NT2/D1 (cell line): Measurements from ENCODE around the gene PARD3.

Experiments used
- DNase-seq: peaks from one replicate; pipeline ENCODE4 v3.0.0-alpha.2; 2011; ENCODE audit warnings: low read depth, low spot score
- H3K27me3 ChIP-seq: 2 replicates; pipeline ENCODE4 v1.6.0; 2011; ENCODE audit warnings: mild to moderate bottlenecking; ENCODE audit not compliant: insufficient read length, insufficient read depth
- H3K36me3 ChIP-seq: 2 replicates; pipeline ENCODE4 v1.6.1; 2011; ENCODE audit warnings: mild to moderate bottlenecking, low read length, mixed read lengths; ENCODE audit not compliant: insufficient read depth, insufficient read length
- H3K4me1 ChIP-seq: 2 replicates; pipeline ENCODE4 v1.5.1; 2011; ENCODE audit not compliant: insufficient read depth, insufficient read length
- H3K4me3 ChIP-seq: 2 replicates; pipeline ENCODE4 v1.5.1; 2011; ENCODE audit warnings: low read depth; ENCODE audit not compliant: insufficient read length
- H3K9ac ChIP-seq: 2 replicates; pipeline ENCODE4 v1.6.0; 2011; ENCODE audit warnings: low read depth; ENCODE audit not compliant: insufficient read length
- H3K9me3 ChIP-seq: 2 replicates; pipeline ENCODE4 v1.5.1; 2011; ENCODE audit warnings: mild to moderate bottlenecking, low read length; ENCODE audit not compliant: insufficient read depth
- SUZ12 ChIP-seq: IDR thresholded peaks from 2 replicates; pipeline ENCODE4 v1.6.1; 2011; ENCODE audit not compliant: insufficient read length, insufficient read depth; ENCODE audit errors: extremely low read depth
- YY1 ChIP-seq: IDR thresholded peaks from 2 replicates; pipeline ENCODE4 v1.6.1; 2011; ENCODE audit not compliant: insufficient read length, insufficient read depth
- ZNF274 ChIP-seq: IDR thresholded peaks from 2 replicates; pipeline ENCODE4 v1.6.1; 2011; ENCODE audit warnings: mild to moderate bottlenecking, low read depth, low read length

Gene PARD3

DNA sequence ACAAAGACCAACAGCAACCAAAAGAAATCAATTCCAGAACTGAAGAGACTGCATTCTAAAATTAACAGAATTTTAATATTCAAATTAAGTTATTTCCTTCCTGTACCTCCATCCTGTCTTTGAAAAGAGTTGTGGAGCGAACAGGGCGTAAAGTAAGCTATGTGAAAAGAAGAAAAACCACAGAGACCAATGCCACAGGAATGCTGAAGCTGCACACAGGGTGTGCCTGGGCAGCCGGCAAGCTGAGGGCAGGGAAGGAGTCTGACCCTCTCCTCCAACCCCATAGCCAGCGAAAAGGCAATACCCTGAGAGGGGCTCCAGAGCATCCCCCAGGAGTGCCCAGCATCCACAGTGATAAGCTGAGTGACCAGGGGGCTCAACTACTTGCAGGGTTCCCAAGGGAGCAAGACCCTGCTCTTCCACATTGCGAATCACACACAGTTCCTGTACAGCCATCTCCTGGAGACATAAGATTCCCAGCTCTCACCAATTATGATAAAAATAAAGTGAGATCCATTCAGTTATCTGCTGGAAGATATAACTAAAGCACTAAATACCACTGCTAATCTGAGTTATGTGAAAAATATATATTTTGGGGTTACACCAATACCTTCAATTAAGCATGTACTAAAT, 93.8 kb downstream of the PARD3 start:
- H3K27me3 ChIP-seq = no peaks in the 10 kb centered on the region
- H3K9ac ChIP-seq = no peak overlapping the region
- peaks cover 3% of the 10 kb centered on the region for H3K4me1 ChIP-seq
- H3K36me3 ChIP-seq = no peaks in the 10 kb centered on the region
- no peaks in the 10 kb centered on the region for H3K9me3 ChIP-seq
- no peak overlapping the region for H3K4me3 ChIP-seq
- DNase-seq = no peak
- no peak for TF ChIP-seq ZNF274
- no peak for TF ChIP-seq YY1
- TF ChIP-seq SUZ12 = no peak

DNA sequence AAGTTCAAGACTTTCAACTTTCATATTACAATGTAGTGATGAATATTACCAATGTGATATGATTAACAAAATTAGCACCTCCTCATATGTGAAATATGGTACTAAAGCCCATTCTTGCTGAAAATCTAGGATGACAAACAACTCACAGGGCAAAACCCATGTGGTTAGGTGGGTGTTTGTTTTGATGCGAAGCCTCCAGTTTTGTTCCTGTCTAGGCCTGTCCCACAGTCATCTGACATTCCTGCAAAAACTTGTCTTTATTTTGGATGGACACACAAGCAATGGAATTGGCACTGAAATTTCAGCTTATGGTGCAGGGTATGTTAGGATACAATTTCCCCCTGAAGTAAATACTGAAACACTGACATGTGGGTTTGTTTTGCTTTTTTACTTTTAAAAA, 95.3 kb downstream of the PARD3 start:
- no peaks in the 10 kb centered on the region for H3K9me3 ChIP-seq
- no peak for DNase-seq
- peak overlapping the region; percentile 36 for H3K9ac ChIP-seq
- TF ChIP-seq SUZ12 (no peak), YY1 (no peak), ZNF274 (no peak)
- H3K4me3 ChIP-seq = no peak overlapping the region
- H3K27me3 ChIP-seq = no peaks in the 10 kb centered on the region
- no peaks in the 10 kb centered on the region for H3K36me3 ChIP-seq
- H3K4me1 ChIP-seq = peaks cover 3% of the 10 kb centered on the region

DNA sequence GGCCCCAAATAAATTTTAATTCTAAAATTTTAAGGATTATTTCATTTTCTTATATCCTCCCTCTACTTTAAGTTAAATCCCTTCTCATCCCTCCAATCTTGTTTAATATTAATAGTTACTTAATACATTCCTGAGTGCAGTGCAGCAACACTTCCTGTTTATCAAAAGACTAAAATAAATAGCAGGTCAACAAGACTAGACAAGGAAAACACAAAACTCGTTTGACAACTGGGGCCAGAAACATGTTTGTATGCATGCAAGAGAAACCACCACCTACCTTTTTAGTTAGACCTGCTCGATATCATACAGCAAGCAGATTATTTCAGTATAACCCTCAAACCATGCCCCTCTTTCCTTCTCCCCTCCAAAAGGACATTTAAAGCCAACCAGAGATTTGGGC, 95.8 kb downstream of the PARD3 start:
- no peak for DNase-seq
- H3K4me3 ChIP-seq = no peak overlapping the region
- TF ChIP-seq SUZ12 = no peak
- TF ChIP-seq YY1 = no peak
- TF ChIP-seq ZNF274 = no peak
- no peaks in the 10 kb centered on the region for H3K36me3 ChIP-seq
- H3K9me3 ChIP-seq = no peaks in the 10 kb centered on the region
- H3K9ac ChIP-seq = no peak overlapping the region
- peaks cover 3% of the 10 kb centered on the region for H3K4me1 ChIP-seq
- H3K27me3 ChIP-seq = no peaks in the 10 kb centered on the region

DNA sequence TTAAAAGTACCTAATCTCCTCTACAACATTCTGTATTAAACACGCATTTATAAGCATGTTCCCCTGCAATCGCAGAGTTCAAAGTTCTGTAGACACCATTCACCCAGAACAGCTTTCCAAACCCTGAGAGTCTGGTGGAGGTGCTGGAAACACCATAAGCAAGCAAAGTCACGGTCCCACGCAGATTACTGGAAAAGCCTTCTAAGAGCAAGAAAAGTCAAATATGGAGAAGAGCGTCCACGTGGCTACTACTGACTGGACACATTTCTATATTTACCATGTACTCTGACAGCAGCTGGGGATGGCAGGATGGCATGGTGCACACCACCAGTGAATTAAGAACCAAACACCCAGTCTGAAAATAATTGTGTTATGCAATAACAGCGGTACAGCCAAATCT, 97.7 kb downstream of the PARD3 start:
- Histone ChIP-seq H3K4me3 (no peak overlapping the region), H3K27me3 (no peaks in the 10 kb centered on the region), H3K9me3 (no peaks in the 10 kb centered on the region), H3K4me1 (peaks cover 3% of the 10 kb centered on the region), H3K36me3 (no peaks in the 10 kb centered on the region), H3K9ac (no peak overlapping the region)
- no peak for TF ChIP-seq SUZ12
- no peak for TF ChIP-seq ZNF274
- TF ChIP-seq YY1 = no peak
- no peak for DNase-seq

DNA sequence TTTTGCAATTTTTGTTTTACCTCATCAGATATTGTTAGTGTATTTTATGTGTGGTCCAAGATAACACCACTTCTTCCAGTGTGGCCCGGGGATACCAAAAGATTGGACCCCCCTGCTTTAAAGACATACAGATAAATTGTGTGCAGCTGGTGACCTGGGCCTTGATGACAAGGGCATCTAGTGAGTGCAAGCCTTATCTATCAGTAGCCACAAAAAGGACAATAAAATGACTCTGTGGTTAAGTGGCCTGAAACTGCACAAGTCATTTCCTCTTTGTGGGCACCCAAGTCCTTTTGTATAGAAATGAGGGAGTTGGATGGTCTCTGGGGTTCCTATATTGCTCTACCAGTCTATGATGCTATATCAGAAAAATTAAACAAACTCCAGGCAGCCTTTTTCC, 98.1 kb downstream of the PARD3 start:
- no peak overlapping the region for H3K9ac ChIP-seq
- no peaks in the 10 kb centered on the region for H3K9me3 ChIP-seq
- H3K36me3 ChIP-seq = no peaks in the 10 kb centered on the region
- H3K4me1 ChIP-seq = peaks cover 3% of the 10 kb centered on the region
- TF ChIP-seq ZNF274 = no peak
- TF ChIP-seq YY1 = no peak
- no peak for TF ChIP-seq SUZ12
- H3K4me3 ChIP-seq = no peak overlapping the region
- no peak for DNase-seq
- no peaks in the 10 kb centered on the region for H3K27me3 ChIP-seq

DNA sequence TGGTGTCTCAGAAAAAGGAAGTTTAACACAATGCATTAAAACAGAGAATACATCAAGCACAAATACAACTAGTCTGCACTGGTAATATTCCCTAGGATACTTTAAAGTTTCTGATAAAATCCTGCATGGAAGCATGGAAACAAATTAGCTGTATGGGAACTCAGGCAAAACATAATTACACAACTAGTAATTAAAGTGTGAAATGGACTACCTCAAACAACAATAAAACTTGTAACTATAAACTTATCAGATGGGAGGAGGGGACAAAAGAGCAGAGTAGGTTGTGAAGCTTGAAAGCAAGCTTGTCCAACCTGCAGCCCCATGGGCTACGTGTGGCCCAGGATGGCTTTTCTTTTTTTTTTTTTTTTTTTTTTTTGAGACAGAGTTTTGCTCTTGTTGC, 98.9 kb downstream of the PARD3 start:
- H3K27me3 ChIP-seq = no peaks in the 10 kb centered on the region
- TF ChIP-seq YY1 (no peak), SUZ12 (no peak), ZNF274 (no peak)
- peaks cover under 1% of the 10 kb centered on the region for H3K4me1 ChIP-seq
- no peaks in the 10 kb centered on the region for H3K36me3 ChIP-seq
- no peak overlapping the region for H3K9ac ChIP-seq
- no peak for DNase-seq
- no peak overlapping the region for H3K4me3 ChIP-seq
- no peaks in the 10 kb centered on the region for H3K9me3 ChIP-seq

DNA sequence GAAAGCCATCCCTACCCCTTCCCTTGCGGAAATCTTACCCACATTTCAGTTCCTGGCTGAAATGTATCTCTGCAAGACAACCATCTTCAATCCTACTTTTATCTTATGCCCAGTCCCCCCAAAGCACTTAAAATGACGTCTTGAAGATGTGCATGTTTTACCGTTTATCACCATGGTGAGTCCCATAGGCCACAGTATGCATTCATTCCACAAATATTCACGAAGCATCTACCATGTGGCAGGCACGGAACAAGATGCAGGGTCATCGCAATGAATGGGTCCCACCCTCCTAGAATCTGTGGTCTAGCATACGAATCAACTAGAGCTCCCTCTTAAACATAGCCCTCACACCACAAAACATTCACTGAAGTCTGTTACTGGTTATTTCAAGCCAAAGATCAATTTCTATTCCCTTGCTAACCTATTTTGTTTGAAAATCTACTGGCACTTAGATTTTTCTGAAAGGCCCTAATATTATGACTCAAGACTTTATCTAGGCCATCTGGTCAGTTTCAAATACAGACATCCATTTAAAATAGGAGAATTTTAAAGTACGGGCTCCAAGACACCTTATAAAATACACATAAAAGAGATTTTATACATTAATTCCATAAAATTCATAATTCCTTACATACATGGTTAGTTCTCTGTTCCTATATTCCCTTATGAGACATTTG, 99.4 kb downstream of the PARD3 start:
- H3K27me3 ChIP-seq = no peaks in the 10 kb centered on the region
- no peaks in the 10 kb centered on the region for H3K9me3 ChIP-seq
- no peaks in the 10 kb centered on the region for H3K4me1 ChIP-seq
- DNase-seq = no peak
- H3K9ac ChIP-seq = no peak overlapping the region
- no peaks in the 10 kb centered on the region for H3K36me3 ChIP-seq
- TF ChIP-seq SUZ12 (no peak), ZNF274 (no peak), YY1 (no peak)
- no peak overlapping the region for H3K4me3 ChIP-seq
